HFFc6 (cell line): ENCODE results near the gene FANCI. TPM values are rescaled to one million over a fixed set of nuclear protein-coding genes. Genes with fewer than 3 reads are reported as not detected.

ENCODE experiments used
- DNase-seq: peaks from one replicate; pipeline ENCODE4 v3.0.0-alpha.2; 2018
- H3K27ac Mint-ChIP-seq: 2 replicates; pipeline ENCODE4 v1.8.0; 2020; ENCODE audit warnings: mild to moderate bottlenecking, mixed read lengths
- H3K27me3 Mint-ChIP-seq: 2 replicates; pipeline ENCODE4 v1.8.0; 2021; ENCODE audit warnings: mild to moderate bottlenecking, moderate library complexity, mixed read lengths; ENCODE audit not compliant: insufficient read depth
- H3K36me3 Mint-ChIP-seq: 2 replicates; pipeline ENCODE4 v1.8.0; 2021; ENCODE audit warnings: low read depth, mixed read lengths
- H3K4me1 Mint-ChIP-seq: 2 replicates; pipeline ENCODE4 v1.8.0; 2020; ENCODE audit warnings: low read depth, mixed read lengths
- H3K4me3 Mint-ChIP-seq: 2 replicates; pipeline ENCODE4 v1.8.0; 2020; ENCODE audit warnings: mild to moderate bottlenecking, moderate library complexity, mixed read lengths
- H3K9me3 Mint-ChIP-seq: 2 replicates; pipeline ENCODE4 v1.8.0; 2020; ENCODE audit warnings: mild to moderate bottlenecking, mixed read lengths
- CTCF ChIP-seq: fragments of 200-600 bp; sonication (generic); IDR thresholded peaks from 2 replicates; pipeline ENCODE4 v1.5.0; 2021; ENCODE audit warnings: antibody characterized with exemption, mild to moderate bottlenecking
- total RNA-seq, 6 experiments: library from RNA; stranded (reverse); fragmentation: NEBNext Ultra II Directional; extraction: Animal tissue kit (Norgen Biotek cat#: 25700); gene quantifications; 2 replicates in 1 of 6; 3 replicates in 5 of 6; pipeline ENCODE4 v1.2.3, GENCODE V29; 2021

Gene FANCI
- total RNA-seq, 6 experiments from 2014 or later: 22.3 to 50.8 (median 48.4) TPM

GRCh38 chr15:89316504-89316903 lies 72.7 kb downstream of the FANCI start:
- peaks cover 5% of the 10 kb centered on the region for H3K27me3 Mint-ChIP-seq
- no peaks in the 10 kb centered on the region for H3K9me3 Mint-ChIP-seq
- peaks cover 44% of the 10 kb centered on the region for H3K36me3 Mint-ChIP-seq
- TF ChIP-seq CTCF: no peak
- no peak overlapping the region for H3K27ac Mint-ChIP-seq
- H3K4me3 Mint-ChIP-seq: no peak overlapping the region
- DNase-seq: no peak
- H3K4me1 Mint-ChIP-seq: peaks cover 6% of the 10 kb centered on the region; the same call in 1 of the 2 replicates

GRCh38 chr15:89317186-89317720 lies 73.5 kb downstream of the FANCI start:
- no peak for DNase-seq
- H3K4me3 Mint-ChIP-seq: no peak overlapping the region
- H3K4me1 Mint-ChIP-seq: no peaks in the 10 kb centered on the region
- no peak for TF ChIP-seq CTCF
- peaks cover 5% of the 10 kb centered on the region for H3K27me3 Mint-ChIP-seq
- no peaks in the 10 kb centered on the region for H3K9me3 Mint-ChIP-seq
- peaks cover 45% of the 10 kb centered on the region for H3K36me3 Mint-ChIP-seq
- peak overlapping the region; percentile 35; the same call in 1 of the 2 replicates for H3K27ac Mint-ChIP-seq

- Mint-ChIP-seq H3K27me3 (peaks cover 5% of the 10 kb centered on the region), H3K9me3 (no peaks in the 10 kb centered on the region), H3K4me3 (no peak overlapping the region), H3K27ac (peak overlapping the region; percentile 4; the same call in 1 of the 2 replicates), H3K4me1 (no peaks in the 10 kb centered on the region), H3K36me3 (peaks cover 56% of the 10 kb centered on the region)
- no peak for DNase-seq
- no peak for TF ChIP-seq CTCF
These were observed 75.9 kb downstream of the FANCI start for GRCh38 chr15:89319678-89320077.

GRCh38 chr15:89320200-89320599 lies 76.4 kb downstream of the FANCI start:
- Mint-ChIP-seq H3K27ac (peak overlapping the region; percentile 4; the same call in 1 of the 2 replicates), H3K36me3 (peaks cover 58% of the 10 kb centered on the region), H3K4me3 (no peak overlapping the region), H3K27me3 (peaks cover 5% of the 10 kb centered on the region), H3K9me3 (no peaks in the 10 kb centered on the region), H3K4me1 (no peaks in the 10 kb centered on the region)
- TF ChIP-seq CTCF: no peak
- DNase-seq: no peak

- no peak overlapping the region for H3K4me3 Mint-ChIP-seq
These were observed 78.0 kb downstream of the FANCI start for GRCh38 chr15:89321521-89322410.

More at GRCh38 chr15:89321521-89322410, 78.0 kb downstream of the FANCI start:
- Mint-ChIP-seq H3K27ac (no peak overlapping the region), H3K4me1 (no peaks in the 10 kb centered on the region), H3K36me3 (peaks cover 55% of the 10 kb centered on the region), H3K27me3 (peaks cover 5% of the 10 kb centered on the region), H3K9me3 (no peaks in the 10 kb centered on the region)
- TF ChIP-seq CTCF: peak; percentile 38; the same call in 1 of the 2 replicates
- no peak for DNase-seq
